Left lung (tissue), 10 donors: ENCODE data around the gene HIRIP3. TPM values are rescaled to one million over a fixed set of nuclear protein-coding genes. Genes with fewer than 3 reads are reported as not detected.
A peak's percentile ranks its signal among the peaks of the same experiment; 100 is the strongest.

Experiments used
- ATAC-seq: fragments of 200-7000 bp; cut with Tn5 transposase; one replicate; pipeline ENCODE4 v1.9.1; 2020; ENCODE audit warnings: moderate library complexity
- DNase-seq, 4 donors: peaks; one replicate each; pipeline ENCODE4 v3.0.0-alpha.2; 2013 to 2020
- H3K27ac ChIP-seq, 2 donors: fragments of 200-600 bp; sonication (generic) in 1 of 2; one replicate each; pipeline versions ENCODE4 v1.5.0 to v1.8.0; 2020 to 2021
- H3K27me3 ChIP-seq, 2 donors: fragments of 200-600 bp; sonication (generic) in 1 of 2; one replicate each; pipeline versions ENCODE4 v1.5.0 to v1.8.0; 2020 to 2021
- H3K36me3 ChIP-seq, 2 donors: fragments of 200-600 bp; sonication (generic) in 1 of 2; one replicate each; pipeline versions ENCODE4 v1.5.0 to v1.8.0; 2020 to 2021
- H3K4me1 ChIP-seq, 2 donors: fragments of 200-600 bp; one replicate each; pipeline ENCODE4 v1.8.0; 2021
- H3K4me3 ChIP-seq, 2 donors: fragments of 200-600 bp; sonication (generic) in 1 of 2; one replicate each; pipeline versions ENCODE4 v1.5.0 to v1.8.0; 2020 to 2021; ENCODE audit warnings: mild to moderate bottlenecking in 1 of 2
- H3K9me3 ChIP-seq, 2 donors: fragments of 200-600 bp; sonication (generic) in 1 of 2; one replicate each; pipeline versions ENCODE4 v1.5.0 to v1.8.0; 2020 to 2021
- CTCF ChIP-seq, 2 donors: fragments of 200-600 bp; sonication (generic) in 1 of 2; IDR thresholded peaks; one replicate each; pipeline versions ENCODE4 v1.5.0 to v1.8.0; 2021; ENCODE audit warnings: antibody characterized with exemption in 2 of 2
- intact Hi-C, 2 donors: fragments of 100-400 bp; cut with DNase I; formaldehyde crosslinking; loops; one replicate each; pipeline versions ENCODE4 v1.11.2 to v1.14.2; 2022
- polyA plus RNA-seq, 6 donors: library from polyadenylated mRNA; unstranded; fragments of 120-200 nt; gene quantifications; one replicate each; pipeline ENCODE4 v1.2.1, GENCODE V29; 2013; ENCODE audit not compliant: insufficient read length in 6 of 6
- total RNA-seq, 2 donors: library from RNA; stranded (reverse); fragmentation: NEBNext Ultra II Directional; extraction: Animal tissue kit (Norgen Biotek cat#: 25700); gene quantifications; one replicate each; pipeline ENCODE4 v1.2.1, GENCODE V29; 2021
- donor health status: DM: no; HTN: yes; CAD: no.
- donor health status: DM: no; HTN: no; CAD: no.

Gene HIRIP3
- total and polyA plus RNA-seq, 8 donors: 14.4 to 20.7 (median 18.1) TPM

- intact Hi-C loops: no loop called here
Measured at GRCh38 chr16:29996766-29997250, 1.4 kb upstream of the HIRIP3 start.

GRCh38 chr16:29995911-29996765 lies 721 bp upstream of the HIRIP3 start, which contains the start of gene INO80E:
Gene INO80E (plus strand): TSS chr16:29996241. CDS start chr16:29996311, 70 bp downstream.
- Histone ChIP-seq H3K27ac (peak within 1 kb of the TSS; percentile 93 to 96), H3K27me3 (no peaks in the 10 kb centered on the region), H3K36me3 (peaks cover 0 to 46% of the 10 kb centered on the region in 2 donors), H3K9me3 (no peaks in the 10 kb centered on the region), H3K4me1 (peaks cover 13 to 40% of the 10 kb centered on the region in 2 donors), H3K4me3 (peak within 1 kb of the TSS; percentile 95 to 99)
- peak in 1 of 2 donors; percentile 30 for TF ChIP-seq CTCF (IDR thresholded peaks at IDR 0.05)
- intact Hi-C loops: no loop called here
- ATAC-seq (peak; percentile 98), DNase-seq (peak; percentile 94 to 100 (median 99))

More at GRCh38 chr16:29996766-29997250, 1.4 kb upstream of the HIRIP3 start:
- H3K9me3 ChIP-seq: no peaks in the 10 kb centered on the region
- H3K36me3 ChIP-seq: peaks cover 0 to 46% of the 10 kb centered on the region in 2 donors
- no peak for TF ChIP-seq CTCF (IDR thresholded peaks at IDR 0.05)
- DNase-seq (no peak), ATAC-seq (no peak)
- peak overlapping the region; percentile 93 to 96 for H3K27ac ChIP-seq
- no peaks in the 10 kb centered on the region for H3K27me3 ChIP-seq
- peaks cover 11 to 40% of the 10 kb centered on the region in 2 donors for H3K4me1 ChIP-seq
- peak overlapping the region; percentile 95 to 99 for H3K4me3 ChIP-seq

GRCh38 chr16:29994600-29995323 lies 655 bp downstream of the HIRIP3 start:
- DNase-seq (peak in 2 of 4 donors; percentile 40 to 94), ATAC-seq (peak; percentile 79)
- Histone ChIP-seq H3K9me3 (no peaks in the 10 kb centered on the region), H3K4me1 (peaks cover 22 to 40% of the 10 kb centered on the region in 2 donors), H3K27me3 (no peaks in the 10 kb centered on the region), H3K36me3 (peaks cover 0 to 48% of the 10 kb centered on the region in 2 donors), H3K27ac (peak overlapping the region; percentile 93 to 96), H3K4me3 (peak overlapping the region; percentile 95 to 99)
- intact Hi-C loops: no loop called here
- TF ChIP-seq CTCF (IDR thresholded peaks at IDR 0.05): no peak

GRCh38 chr16:29993903-29994599 lies 1.4 kb downstream of the HIRIP3 start:
- intact Hi-C loops: no loop called here
- H3K4me1 ChIP-seq: peaks cover 22 to 40% of the 10 kb centered on the region in 2 donors

More at GRCh38 chr16:29993903-29994599, 1.4 kb downstream of the HIRIP3 start:
- peaks cover 0 to 55% of the 10 kb centered on the region in 2 donors for H3K36me3 ChIP-seq
- peak overlapping the region in 1 of 2 donors; percentile 99 for H3K4me3 ChIP-seq
- peak overlapping the region; percentile 93 to 96 for H3K27ac ChIP-seq
- no peak for DNase-seq
- TF ChIP-seq CTCF (IDR thresholded peaks at IDR 0.05): no peak
- H3K9me3 ChIP-seq: no peaks in the 10 kb centered on the region
- H3K27me3 ChIP-seq: no peaks in the 10 kb centered on the region
- no peak for ATAC-seq
